Fibroblast of mammary gland (primary cell): Measurements from ENCODE around the gene XYLT2.
A peak's percentile ranks its signal among the peaks of the same experiment; 100 is the strongest.

Experiments used
- DNase-seq: peaks from one replicate; pipeline ENCODE4 v3.0.0-alpha.2; 2010; ENCODE audit warnings: low read depth
- H3K4me3 ChIP-seq: 2 replicates; pipeline ENCODE4 v1.5.1; 2011; ENCODE audit warnings: low read depth, mild to moderate bottlenecking, low read length, moderate library complexity; ENCODE audit not compliant: control insufficient read depth
- CTCF ChIP-seq: conservative IDR thresholded peaks from 2 replicates; pipeline ENCODE4 v1.5.1; 2011; ENCODE audit warnings: low read depth, low read length, inconsistent platforms; ENCODE audit not compliant: control insufficient read depth, insufficient read depth

The XYLT2 gene

DNA sequence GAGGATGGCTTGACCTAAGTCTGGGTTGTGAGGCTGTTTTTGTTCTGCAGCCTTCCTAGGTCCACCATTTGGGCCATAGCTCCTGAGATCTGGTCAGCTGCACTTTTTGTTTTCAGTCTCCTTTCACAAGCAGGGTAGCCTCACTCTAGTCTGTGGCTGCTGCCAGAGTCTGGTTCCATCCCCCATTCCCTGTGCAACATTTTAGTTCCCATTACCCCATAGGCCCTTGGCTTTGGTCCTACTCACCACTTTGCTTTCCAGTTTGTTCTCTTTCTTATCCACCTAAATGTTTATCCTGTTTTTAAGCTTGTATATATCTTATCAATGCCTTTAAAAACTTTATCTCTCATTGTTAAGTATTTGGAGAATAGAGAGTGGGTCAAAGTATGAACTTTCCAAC is 6.5 kb upstream of the XYLT2 start:
- DNase-seq, result no peak
- H3K4me3 ChIP-seq, result no peak overlapping the region
- TF ChIP-seq CTCF, result no peak

- no peak overlapping the region for H3K4me3 ChIP-seq
- DNase-seq, result no peak
- TF ChIP-seq CTCF, result no peak
Measured at GRCh38 chr17:50344731-50345365, 1.1 kb upstream of the XYLT2 start.

- TF ChIP-seq CTCF, result no peak
- no peak for DNase-seq
- peak overlapping the region; percentile 81 for H3K4me3 ChIP-seq
Measured at GRCh38 chr17:50346313-50347116, 589 bp downstream of the XYLT2 start.

- H3K4me3 ChIP-seq, result peak overlapping the region; percentile 81
- no peak for DNase-seq
Measured at GRCh38 chr17:50347117-50347893, 1.4 kb downstream of the XYLT2 start.

DNA sequence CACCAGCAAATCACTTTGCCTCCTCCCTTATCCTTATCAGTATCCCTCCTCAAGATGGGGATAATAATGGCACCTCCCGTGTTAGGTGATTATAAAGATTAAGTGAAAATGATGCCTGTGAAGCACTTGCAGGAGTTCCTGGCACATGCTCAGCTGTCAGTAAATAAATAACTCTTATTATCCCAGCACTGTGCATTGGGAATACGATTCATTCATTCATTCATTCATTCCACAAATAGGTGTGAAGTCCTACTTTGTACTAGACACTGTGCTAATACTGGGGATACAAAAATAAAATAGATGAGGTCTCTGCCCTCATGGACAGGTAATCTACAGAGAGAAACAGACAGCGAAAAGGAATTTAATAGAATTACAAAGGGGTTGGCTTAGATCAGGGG is 2.0 kb downstream of the XYLT2 start:
- no peak for TF ChIP-seq CTCF
- H3K4me3 ChIP-seq, result peak overlapping the region; percentile 81
- DNase-seq, result no peak

More at GRCh38 chr17:50347117-50347893, 1.4 kb downstream of the XYLT2 start:
- TF ChIP-seq CTCF, result no peak

GRCh38 chr17:50348522-50349242 is 2.8 kb downstream of the XYLT2 start:
- peak; percentile 44 for DNase-seq
- H3K4me3 ChIP-seq, result no peak overlapping the region
- TF ChIP-seq CTCF, result no peak
